ENCODE data around the gene PLXNA4.

PLXNA4 gene

GRCh38 chr7:132469264-132469663, 107.0 kb downstream of the PLXNA4 start:
- H3K4me3 ChIP-seq (ENCODE audit: low read depth, low read length) = no peak overlapping the region
- TF ChIP-seq CTCF (IDR thresholded peaks at IDR 0.05; ENCODE audit: insufficient read depth, low read depth, low read length, missing control alignments) = no peak
- no peak for DNase-seq (ENCODE audit: low read depth)

- TF ChIP-seq CTCF (IDR thresholded peaks at IDR 0.05; ENCODE audit: insufficient read depth, low read depth, low read length, missing control alignments) = no peak
- DNase-seq (ENCODE audit: low read depth) = no peak
- no peak overlapping the region for H3K4me3 ChIP-seq (ENCODE audit: low read depth, low read length)
Measured at GRCh38 chr7:132466367-132466766, 109.9 kb downstream of the PLXNA4 start.

GRCh38 chr7:132465516-132465915, 110.8 kb downstream of the PLXNA4 start:
- no peak overlapping the region for H3K4me3 ChIP-seq (ENCODE audit: low read depth, low read length)
- no peak for TF ChIP-seq CTCF (IDR thresholded peaks at IDR 0.05; ENCODE audit: insufficient read depth, low read depth, low read length, missing control alignments)
- no peak for DNase-seq (ENCODE audit: low read depth)

- no peak overlapping the region for H3K4me3 ChIP-seq (ENCODE audit: low read depth, low read length)
- no peak for DNase-seq (ENCODE audit: low read depth)
- TF ChIP-seq CTCF (IDR thresholded peaks at IDR 0.05; ENCODE audit: insufficient read depth, low read depth, low read length, missing control alignments) = no peak
Measured at GRCh38 chr7:132464740-132465139, 111.5 kb downstream of the PLXNA4 start.

GRCh38 chr7:132463922-132464321, 112.3 kb downstream of the PLXNA4 start:
- TF ChIP-seq CTCF (IDR thresholded peaks at IDR 0.05; ENCODE audit: insufficient read depth, low read depth, low read length, missing control alignments) = no peak
- DNase-seq (ENCODE audit: low read depth) = no peak
- H3K4me3 ChIP-seq (ENCODE audit: low read depth, low read length) = no peak overlapping the region

GRCh38 chr7:132462478-132462877, 113.8 kb downstream of the PLXNA4 start:
- DNase-seq (ENCODE audit: low read depth) = no peak
- TF ChIP-seq CTCF (IDR thresholded peaks at IDR 0.05; ENCODE audit: insufficient read depth, low read depth, low read length, missing control alignments) = no peak

GRCh38 chr7:132461032-132461592, 115.2 kb downstream of the PLXNA4 start:
- no peak overlapping the region for H3K4me3 ChIP-seq (ENCODE audit: low read depth, low read length)
- no peak for TF ChIP-seq CTCF (IDR thresholded peaks at IDR 0.05; ENCODE audit: insufficient read depth, low read depth, low read length, missing control alignments)
- no peak for DNase-seq (ENCODE audit: low read depth)

More at GRCh38 chr7:132462478-132462877, 113.8 kb downstream of the PLXNA4 start:
- no peak overlapping the region for H3K4me3 ChIP-seq (ENCODE audit: low read depth, low read length)

Data from GM12865 (cell line).